Adrenal gland (tissue), 5 donors: ENCODE data around the gene UTP15.

Source experiments
- POLR2A ChIP-seq, 2 donors: fragments of 450-650 bp; IDR thresholded peaks; one replicate each; pipeline ENCODE4 v1.6.1; 2017; ENCODE audit warnings: antibody characterized with exemption in 2 of 2, mild to moderate bottlenecking in 2 of 2, moderate library complexity in 1 of 2
- TF ChIP-seq, protein P1 (sequence below), 6 experiments: fragments of 450-650 bp in 4 of 6; fragments of 200-600 bp in 2 of 6; sonication (generic) in 1 of 6; IDR thresholded peaks; 1 replicate in 5 of 6; 2 replicates in 1 of 6; pipeline versions ENCODE4 v1.5.1 to v1.8.0; 2016 to 2021; ENCODE audit warnings: antibody characterized with exemption in 6 of 6, mild to moderate bottlenecking in 2 of 6, moderate library complexity in 1 of 6
- donor health status: DM: no; HTN: no; CAD: no.

DNA sequence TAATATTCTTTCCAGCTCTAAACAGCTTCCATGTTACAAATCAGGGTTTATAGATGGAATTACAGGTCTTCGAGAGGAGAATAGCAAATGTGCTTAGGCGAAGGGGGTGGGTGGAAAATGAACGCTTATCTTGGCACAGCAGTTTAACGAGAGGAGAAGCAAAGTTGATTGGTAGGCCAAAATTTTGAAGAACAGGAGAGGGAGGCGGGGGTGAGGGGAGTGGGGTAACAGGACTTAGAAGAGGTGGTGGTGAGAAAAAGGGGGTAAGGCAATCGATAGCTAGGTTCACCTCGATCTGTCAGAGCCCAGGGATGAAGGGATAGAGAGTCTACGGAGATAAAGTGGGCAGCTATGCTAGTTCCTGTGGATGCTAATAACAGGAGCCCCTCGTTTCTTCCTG, 868 bp upstream of the UTP15 start:
- no peak for TF ChIP-seq POLR2A (IDR thresholded peaks at IDR 0.05)
- TF ChIP-seq, protein P1, sequence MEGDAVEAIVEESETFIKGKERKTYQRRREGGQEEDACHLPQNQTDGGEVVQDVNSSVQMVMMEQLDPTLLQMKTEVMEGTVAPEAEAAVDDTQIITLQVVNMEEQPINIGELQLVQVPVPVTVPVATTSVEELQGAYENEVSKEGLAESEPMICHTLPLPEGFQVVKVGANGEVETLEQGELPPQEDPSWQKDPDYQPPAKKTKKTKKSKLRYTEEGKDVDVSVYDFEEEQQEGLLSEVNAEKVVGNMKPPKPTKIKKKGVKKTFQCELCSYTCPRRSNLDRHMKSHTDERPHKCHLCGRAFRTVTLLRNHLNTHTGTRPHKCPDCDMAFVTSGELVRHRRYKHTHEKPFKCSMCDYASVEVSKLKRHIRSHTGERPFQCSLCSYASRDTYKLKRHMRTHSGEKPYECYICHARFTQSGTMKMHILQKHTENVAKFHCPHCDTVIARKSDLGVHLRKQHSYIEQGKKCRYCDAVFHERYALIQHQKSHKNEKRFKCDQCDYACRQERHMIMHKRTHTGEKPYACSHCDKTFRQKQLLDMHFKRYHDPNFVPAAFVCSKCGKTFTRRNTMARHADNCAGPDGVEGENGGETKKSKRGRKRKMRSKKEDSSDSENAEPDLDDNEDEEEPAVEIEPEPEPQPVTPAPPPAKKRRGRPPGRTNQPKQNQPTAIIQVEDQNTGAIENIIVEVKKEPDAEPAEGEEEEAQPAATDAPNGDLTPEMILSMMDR (IDR thresholded peaks at IDR 0.05) = no peak
